Measurements from ENCODE around the gene C14orf119. TPM values are rescaled to one million over a fixed set of nuclear protein-coding genes. Genes with fewer than 3 reads are reported as not detected.

Gene C14orf119
- total RNA-seq, 8 experiments from 2014 or later, result 13.4 to 113 (median 35.1) TPM

DNA sequence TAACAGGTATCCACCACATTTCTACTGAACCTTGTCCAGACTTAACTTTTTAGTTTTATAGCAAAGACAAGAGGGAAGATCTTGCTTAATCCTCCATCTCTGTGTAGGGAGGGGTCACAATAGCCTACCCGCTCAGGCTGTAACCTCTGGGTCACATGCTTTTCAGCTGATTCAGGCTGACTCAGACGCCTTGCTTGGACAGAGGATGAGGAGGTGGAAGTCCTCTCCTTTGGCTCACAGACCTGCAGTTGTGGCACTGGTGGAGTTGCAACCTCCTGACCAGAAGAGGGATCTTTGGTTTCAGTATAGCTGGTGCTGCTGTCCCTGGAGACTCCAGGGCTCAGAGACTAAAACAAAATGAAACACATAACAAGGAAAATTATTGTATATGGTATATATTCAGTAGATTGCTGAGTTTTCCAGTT, 16.6 kb upstream of the C14orf119 start:
- peak in 5 of 8 experiments; percentile 18 to 99 (median 47) for ATAC-seq (replicated peaks in 6 of 8)
- WGBS, 10 experiments, result 0 to 88% (median 56%) methylated on average over 1 of the region's 2 CpGs; no CpG with 5 or more reads in 6 of the 10 experiments
- H3K27ac ChIP-seq, result no peak overlapping the region
- no peak overlapping the region for H3K4me3 ChIP-seq
- in situ Hi-C loops (cut with MboI; ENCODE audit: low pct_unique_long_range_greater_than_20kb in 2 of 9, low sequenced_read_pairs in 9 of 9, unreplicated experiment in 9 of 9), result no loop called here
- no peaks in the 10 kb centered on the region for H3K4me1 ChIP-seq (replicated peaks in 1 of 2)

DNA sequence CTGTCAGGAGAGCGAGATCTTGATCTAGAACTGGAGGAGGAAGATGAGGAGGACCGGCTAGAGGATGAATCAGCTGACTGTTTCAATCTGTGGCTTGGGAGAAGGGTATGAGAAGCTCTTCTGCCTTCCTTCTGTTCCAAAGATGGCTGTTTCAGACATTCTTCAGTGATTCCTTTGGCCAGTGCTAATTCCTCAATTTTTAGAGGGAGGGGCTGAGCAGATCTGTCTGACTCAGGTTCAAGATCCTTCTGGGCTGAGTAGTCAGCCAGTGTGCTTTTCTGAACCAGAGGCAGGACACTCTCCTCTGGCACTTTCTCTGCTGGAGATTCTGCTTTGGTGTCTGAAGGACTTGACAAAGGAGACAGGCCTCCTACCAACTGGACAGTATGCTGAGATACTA, 15.6 kb upstream of the C14orf119 start:
- in situ Hi-C loops (cut with MboI; ENCODE audit: low pct_unique_long_range_greater_than_20kb in 2 of 9, low sequenced_read_pairs in 9 of 9, unreplicated experiment in 9 of 9), result no loop called here
- WGBS, 10 experiments, result 20 to 100% (median 73%) methylated on average over 1 to 2 of the region's 2 CpGs; no CpG with 5 or more reads in 5 of the 10 experiments

DNA sequence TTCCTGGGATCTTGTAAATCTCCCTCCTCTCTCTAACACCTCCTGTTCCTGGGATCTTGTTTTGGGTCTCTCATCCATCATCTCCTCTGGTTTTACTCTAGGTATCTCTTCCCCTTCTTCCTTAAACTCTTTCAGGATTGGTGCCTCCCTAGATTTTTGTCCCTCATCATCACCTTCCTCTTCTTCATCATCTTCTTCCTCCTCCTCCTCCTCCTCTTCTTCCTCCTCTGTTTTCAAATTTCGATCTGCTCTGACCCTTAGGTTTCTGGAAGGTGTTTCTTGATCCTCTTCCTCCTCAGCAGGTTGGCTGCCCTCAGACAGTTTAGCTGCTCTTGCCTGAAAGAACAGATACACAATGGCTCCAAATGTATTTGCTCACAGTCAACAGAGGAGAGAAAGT, 14.8 kb upstream of the C14orf119 start:
- no peak for ATAC-seq (replicated peaks in 6 of 8)
- in situ Hi-C loops (cut with MboI; ENCODE audit: low pct_unique_long_range_greater_than_20kb in 2 of 9, low sequenced_read_pairs in 9 of 9, unreplicated experiment in 9 of 9), result no loop called here
- Histone ChIP-seq H3K4me3 (no peak overlapping the region), H3K4me1 (replicated peaks in 1 of 2) (no peaks in the 10 kb centered on the region), H3K27ac (no peak overlapping the region)
- WGBS, 10 experiments, result 88 to 100% (median 100%) methylated on average over 1 of the region's 1 CpG; no CpG with 5 or more reads in 1 of the 10 experiments

More for the DNA sequence above, 15.6 kb upstream of the C14orf119 start:
- Histone ChIP-seq H3K4me1 (replicated peaks in 1 of 2) (no peaks in the 10 kb centered on the region), H3K27ac (no peak overlapping the region), H3K4me3 (no peak overlapping the region)
- no peak for ATAC-seq (replicated peaks in 6 of 8)

DNA sequence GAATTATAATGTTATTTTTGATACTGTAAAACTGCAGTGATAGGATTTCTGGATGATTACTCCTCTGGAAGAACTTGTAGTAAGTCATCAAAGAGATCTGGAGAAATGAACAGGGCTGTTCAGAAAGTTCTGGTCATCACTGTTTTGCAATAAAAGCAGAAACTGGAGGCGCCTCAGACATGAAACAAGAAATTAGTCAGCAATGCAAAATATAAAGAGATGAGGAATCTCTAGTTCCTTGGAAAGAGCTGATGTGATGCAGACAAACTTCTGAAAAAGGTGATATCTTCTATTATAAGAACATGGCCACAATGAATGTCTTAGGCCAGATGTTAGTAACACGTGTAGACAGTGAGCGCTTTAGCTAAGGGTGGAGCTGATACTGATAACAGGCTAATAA, 9.8 kb upstream of the C14orf119 start:
- 36 to 100% (median 89%) methylated on average over 1 to 3 of the region's 3 CpGs; no CpG with 5 or more reads in 1 of the 10 experiments for WGBS, 10 experiments
- no peaks in the 10 kb centered on the region for H3K4me1 ChIP-seq (replicated peaks in 1 of 2)
- ATAC-seq (replicated peaks in 6 of 8), result peak in 1 of 8 experiments; percentile 46
- no peak overlapping the region for H3K4me3 ChIP-seq
- in situ Hi-C loops (cut with MboI; ENCODE audit: low pct_unique_long_range_greater_than_20kb in 2 of 9, low sequenced_read_pairs in 9 of 9, unreplicated experiment in 9 of 9), result no loop called here
- H3K27ac ChIP-seq, result no peak overlapping the region

GRCh38 chr14:23086565-23086964, 8.7 kb upstream of the C14orf119 start:
- 86 to 100% (median 100%) methylated on average over 1 of the region's 1 CpG; no CpG with 5 or more reads in 6 of the 10 experiments for WGBS, 10 experiments
- in situ Hi-C loops (cut with MboI; ENCODE audit: low pct_unique_long_range_greater_than_20kb in 2 of 9, low sequenced_read_pairs in 9 of 9, unreplicated experiment in 9 of 9), result no loop called here
- Histone ChIP-seq H3K4me1 (replicated peaks in 1 of 2) (no peaks in the 10 kb centered on the region), H3K4me3 (no peak overlapping the region), H3K27ac (no peak overlapping the region)
- no peak for ATAC-seq (replicated peaks in 6 of 8)

GRCh38 chr14:23089498-23090253, 5.6 kb upstream of the C14orf119 start:
- in situ Hi-C loops (cut with MboI; ENCODE audit: low pct_unique_long_range_greater_than_20kb in 2 of 9, low sequenced_read_pairs in 9 of 9, unreplicated experiment in 9 of 9), result no loop called here
- H3K4me1 ChIP-seq (replicated peaks in 1 of 2), result peaks cover 7 to 9% of the 10 kb centered on the region in 2 donors
- no peak overlapping the region for H3K27ac ChIP-seq
- WGBS, 10 experiments, result 54 to 98% (median 92%) methylated on average over 3 to 12 of the region's 12 CpGs
- H3K4me3 ChIP-seq, result no peak overlapping the region
- ATAC-seq (replicated peaks in 6 of 8), result peak in 1 of 8 experiments; percentile 3

- no peak overlapping the region for H3K4me3 ChIP-seq
- in situ Hi-C loops (cut with MboI; ENCODE audit: low pct_unique_long_range_greater_than_20kb in 2 of 9, low sequenced_read_pairs in 9 of 9, unreplicated experiment in 9 of 9), result no loop called here
- WGBS, 10 experiments, result 61 to 100% (median 90%) methylated on average over 1 to 4 of the region's 4 CpGs; no CpG with 5 or more reads in 3 of the 10 experiments
- peaks cover 7 to 9% of the 10 kb centered on the region in 2 donors for H3K4me1 ChIP-seq (replicated peaks in 1 of 2)
- no peak overlapping the region for H3K27ac ChIP-seq
- no peak for ATAC-seq (replicated peaks in 6 of 8)
Measured at GRCh38 chr14:23090254-23090636, 5.1 kb upstream of the C14orf119 start.

DNA sequence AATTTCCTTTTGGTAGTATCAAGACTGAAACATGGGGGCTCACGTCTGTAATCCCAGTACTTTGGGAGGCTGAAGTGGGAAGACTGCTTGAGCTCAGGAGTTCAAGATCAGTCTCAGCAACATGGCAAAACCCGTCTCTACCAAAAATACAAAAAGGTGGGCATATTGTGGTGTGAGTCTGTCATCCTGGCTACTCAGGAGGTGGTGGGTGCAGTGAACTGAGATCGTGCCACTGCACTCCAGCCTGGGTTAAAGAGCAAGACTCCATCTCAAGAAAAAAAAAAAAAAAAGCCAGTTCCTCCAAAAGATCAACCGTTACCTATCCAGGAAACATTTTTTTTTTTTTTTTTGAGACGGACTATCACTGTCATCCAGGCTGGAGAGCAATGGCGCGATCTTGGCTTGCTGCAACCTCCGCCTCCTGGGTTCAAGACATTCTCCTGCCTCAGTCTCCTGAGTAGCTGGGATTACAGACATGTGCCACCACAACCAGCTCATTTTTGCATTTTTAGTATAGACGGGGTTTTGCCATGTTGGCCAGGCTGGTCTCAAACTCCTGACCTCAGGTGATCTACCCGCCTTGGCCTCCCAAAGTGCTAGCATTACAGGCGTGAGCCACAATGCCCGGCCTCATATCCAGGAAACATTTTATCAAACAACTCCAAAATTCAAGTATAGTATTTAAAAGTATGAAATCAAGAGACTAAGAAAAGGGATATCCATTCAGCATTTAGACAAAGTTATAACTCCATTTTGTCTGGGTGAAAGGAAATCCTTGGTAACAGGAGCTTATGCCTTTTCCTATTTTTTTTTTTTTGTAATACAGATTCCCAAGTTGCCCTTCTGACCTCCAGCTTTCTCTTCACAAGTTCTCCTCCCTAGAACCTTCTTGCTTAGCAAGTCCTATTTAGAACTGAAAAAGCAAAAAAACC, 3.7 kb upstream of the C14orf119 start:
- Histone ChIP-seq H3K4me3 (no peak overlapping the region), H3K27ac (no peak overlapping the region), H3K4me1 (replicated peaks in 1 of 2) (peaks cover 9 to 10% of the 10 kb centered on the region in 2 donors)
- no peak for ATAC-seq (replicated peaks in 6 of 8)
- in situ Hi-C loops (cut with MboI; ENCODE audit: low pct_unique_long_range_greater_than_20kb in 2 of 9, low sequenced_read_pairs in 9 of 9, unreplicated experiment in 9 of 9), result no loop called here
- 60 to 100% (median 94%) methylated on average over 1 to 12 of the region's 12 CpGs; no CpG with 5 or more reads in 1 of the 10 experiments for WGBS, 10 experiments

DNA sequence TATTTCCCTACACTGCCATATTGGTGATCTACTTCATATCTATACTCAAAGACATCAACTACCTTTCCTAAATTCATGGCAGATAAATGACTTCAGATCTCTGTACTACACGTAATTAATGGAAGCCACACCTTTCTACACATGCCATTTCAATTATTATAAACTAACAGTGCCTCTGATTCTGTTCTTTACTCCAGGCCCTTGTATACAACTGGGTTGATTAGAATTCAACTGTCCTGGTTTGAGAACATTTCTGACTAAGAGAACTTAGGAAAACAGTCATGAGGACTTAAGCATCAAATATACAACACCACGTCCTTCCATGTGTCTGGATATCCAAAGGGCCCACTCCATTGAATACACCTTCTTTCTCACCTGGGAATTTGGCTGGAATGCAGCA, 2.2 kb upstream of the C14orf119 start:
- 62 to 100% (median 95%) methylated on average over 1 to 2 of the region's 2 CpGs; no CpG with 5 or more reads in 2 of the 10 experiments for WGBS, 10 experiments
- ATAC-seq (replicated peaks in 6 of 8), result no peak
- H3K27ac ChIP-seq, result no peak overlapping the region
- H3K4me1 ChIP-seq (replicated peaks in 1 of 2), result peaks cover 10 to 13% of the 10 kb centered on the region in 2 donors
- in situ Hi-C loops (cut with MboI; ENCODE audit: low pct_unique_long_range_greater_than_20kb in 2 of 9, low sequenced_read_pairs in 9 of 9, unreplicated experiment in 9 of 9), result no loop called here
- no peak overlapping the region for H3K4me3 ChIP-seq

DNA sequence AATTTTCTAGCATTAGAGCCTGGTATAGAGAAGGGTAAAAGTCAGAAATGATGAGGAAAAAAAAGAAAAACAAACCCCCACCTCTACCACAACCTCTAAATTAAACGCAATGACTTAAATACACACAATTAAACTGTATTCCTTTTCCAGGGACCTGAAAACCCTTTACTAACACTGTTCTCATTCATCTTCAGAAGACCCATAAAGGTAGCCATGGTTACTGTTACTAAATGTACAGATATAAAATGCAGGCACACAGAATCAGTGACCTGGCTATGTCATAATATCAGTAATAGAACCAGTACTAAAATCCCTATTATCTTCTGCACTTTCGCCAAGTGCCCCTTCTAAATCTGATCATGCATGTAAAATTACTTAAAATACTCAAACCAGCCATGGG, 1.8 kb upstream of the C14orf119 start:
- WGBS, 10 experiments, result 57 to 100% (median 90%) methylated on average over 1 to 2 of the region's 2 CpGs; no CpG with 5 or more reads in 1 of the 10 experiments
- ATAC-seq (replicated peaks in 6 of 8), result no peak
- Histone ChIP-seq H3K4me3 (peak overlapping the region in 4 of 5 donors; percentile 74 to 91 (median 86)), H3K27ac (no peak overlapping the region), H3K4me1 (replicated peaks in 1 of 2) (peaks cover 10 to 13% of the 10 kb centered on the region in 2 donors)
- in situ Hi-C loops (cut with MboI; ENCODE audit: low pct_unique_long_range_greater_than_20kb in 2 of 9, low sequenced_read_pairs in 9 of 9, unreplicated experiment in 9 of 9), result no loop called here

DNA sequence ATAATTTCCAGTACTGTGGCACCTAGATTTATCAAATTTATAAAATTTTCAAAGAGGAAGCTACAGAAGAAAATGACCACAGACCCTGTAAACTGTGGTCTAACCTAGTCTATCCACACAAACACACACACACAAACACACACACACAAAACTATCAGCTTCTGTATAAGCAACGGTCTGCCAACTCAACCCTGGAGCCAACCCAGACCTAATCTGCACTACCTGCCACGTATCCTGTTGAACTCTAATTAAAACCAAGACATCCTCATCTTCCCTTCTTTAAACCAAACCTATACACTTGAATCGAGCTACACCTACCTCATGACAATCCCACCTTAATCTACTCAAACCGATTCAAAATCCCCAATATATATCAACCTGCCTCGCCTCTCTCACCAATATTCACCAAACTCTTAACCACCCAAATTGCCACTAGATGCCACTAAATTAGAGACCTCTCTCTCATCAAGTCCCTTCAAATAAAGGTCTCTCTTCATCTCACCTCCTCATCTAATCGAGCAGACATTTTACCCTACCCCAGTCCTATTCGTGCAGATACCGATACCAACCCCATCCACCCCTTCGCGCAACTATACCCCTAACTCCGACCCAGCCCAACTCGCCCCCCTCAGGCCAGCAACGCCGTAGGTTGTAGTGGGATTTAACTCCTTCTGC, 1.2 kb upstream of the C14orf119 start:
- WGBS, 10 experiments, result 0 to 20% (median 4%) methylated on average over 1 to 7 of the region's 14 CpGs; no CpG with 5 or more reads in 1 of the 10 experiments
- in situ Hi-C loops (cut with MboI; ENCODE audit: low pct_unique_long_range_greater_than_20kb in 2 of 9, low sequenced_read_pairs in 9 of 9, unreplicated experiment in 9 of 9), result no loop called here
- no peak for ATAC-seq (replicated peaks in 6 of 8)
- Histone ChIP-seq H3K4me3 (peak overlapping the region; percentile 63 to 91 (median 84)), H3K27ac (peak overlapping the region; percentile 97 to 98), H3K4me1 (replicated peaks in 1 of 2) (peaks cover 10 to 13% of the 10 kb centered on the region in 2 donors)

GRCh38 chr14:23094666-23095195, 574 bp upstream of the C14orf119 start, which contains the start of gene ACIN1:
Gene ACIN1, minus strand, starts transcription at chr14:23095136. Its CDS starts 24 bp downstream, at chr14:23095112.
- WGBS, 10 experiments, result 0 to 20% (median 0%) methylated on average over 1 to 18 of the region's 55 CpGs; no CpG with 5 or more reads in 4 of the 10 experiments
- in situ Hi-C loops (cut with MboI; ENCODE audit: low pct_unique_long_range_greater_than_20kb in 2 of 9, low sequenced_read_pairs in 9 of 9, unreplicated experiment in 9 of 9), result no loop called here
- peaks cover 10 to 13% of the 10 kb centered on the region in 2 donors for H3K4me1 ChIP-seq (replicated peaks in 1 of 2)
- peak; percentile 34 to 64 (median 59) for ATAC-seq (replicated peaks in 6 of 8)
- H3K4me3 ChIP-seq, result peak within 1 kb of the TSS; percentile 63 to 91 (median 84)
- H3K27ac ChIP-seq, result peak within 1 kb of the TSS; percentile 97 to 98
